ENCODE measurements around the gene CNOT4. TPM values are rescaled to one million over a fixed set of nuclear protein-coding genes. Genes with fewer than 3 reads are reported as not detected.

Gene CNOT4, protein sequence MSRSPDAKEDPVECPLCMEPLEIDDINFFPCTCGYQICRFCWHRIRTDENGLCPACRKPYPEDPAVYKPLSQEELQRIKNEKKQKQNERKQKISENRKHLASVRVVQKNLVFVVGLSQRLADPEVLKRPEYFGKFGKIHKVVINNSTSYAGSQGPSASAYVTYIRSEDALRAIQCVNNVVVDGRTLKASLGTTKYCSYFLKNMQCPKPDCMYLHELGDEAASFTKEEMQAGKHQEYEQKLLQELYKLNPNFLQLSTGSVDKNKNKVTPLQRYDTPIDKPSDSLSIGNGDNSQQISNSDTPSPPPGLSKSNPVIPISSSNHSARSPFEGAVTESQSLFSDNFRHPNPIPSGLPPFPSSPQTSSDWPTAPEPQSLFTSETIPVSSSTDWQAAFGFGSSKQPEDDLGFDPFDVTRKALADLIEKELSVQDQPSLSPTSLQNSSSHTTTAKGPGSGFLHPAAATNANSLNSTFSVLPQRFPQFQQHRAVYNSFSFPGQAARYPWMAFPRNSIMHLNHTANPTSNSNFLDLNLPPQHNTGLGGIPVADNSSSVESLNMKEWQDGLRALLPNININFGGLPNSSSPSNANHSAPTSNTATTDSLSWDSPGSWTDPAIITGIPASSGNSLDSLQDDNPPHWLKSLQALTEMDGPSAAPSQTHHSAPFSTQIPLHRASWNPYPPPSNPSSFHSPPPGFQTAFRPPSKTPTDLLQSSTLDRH
- total RNA-seq: 10 to 100 TPM; 16.2 to 61.4 TPM
- polyA plus RNA-seq: 1 to 10 TPM; 5.6 to 7.2 TPM
- long read RNA-seq, donor 1, partial matches to known transcripts: 14 of 16 reads
- long read RNA-seq, donor 1, other reads (novel, unspliced or antisense): 0 of 16 reads
- long read RNA-seq, donor 2, partial matches to known transcripts: 9 of 10 reads
- long read RNA-seq, donor 2, other reads (novel, unspliced or antisense): 0 of 10 reads
- long read RNA-seq, donor 3, partial matches to known transcripts: 0 of 1 reads
- long read RNA-seq, donor 3, other reads (novel, unspliced or antisense): 0 of 1 reads
- long read RNA-seq, donor 4, partial matches to known transcripts: 10 of 10 reads
- long read RNA-seq, donor 4, other reads (novel, unspliced or antisense): 0 of 10 reads
- long read RNA-seq, donor 5, partial matches to known transcripts: 271 of 477 reads
- long read RNA-seq, donor 5, other reads (novel, unspliced or antisense): 206 of 477 reads

DNA sequence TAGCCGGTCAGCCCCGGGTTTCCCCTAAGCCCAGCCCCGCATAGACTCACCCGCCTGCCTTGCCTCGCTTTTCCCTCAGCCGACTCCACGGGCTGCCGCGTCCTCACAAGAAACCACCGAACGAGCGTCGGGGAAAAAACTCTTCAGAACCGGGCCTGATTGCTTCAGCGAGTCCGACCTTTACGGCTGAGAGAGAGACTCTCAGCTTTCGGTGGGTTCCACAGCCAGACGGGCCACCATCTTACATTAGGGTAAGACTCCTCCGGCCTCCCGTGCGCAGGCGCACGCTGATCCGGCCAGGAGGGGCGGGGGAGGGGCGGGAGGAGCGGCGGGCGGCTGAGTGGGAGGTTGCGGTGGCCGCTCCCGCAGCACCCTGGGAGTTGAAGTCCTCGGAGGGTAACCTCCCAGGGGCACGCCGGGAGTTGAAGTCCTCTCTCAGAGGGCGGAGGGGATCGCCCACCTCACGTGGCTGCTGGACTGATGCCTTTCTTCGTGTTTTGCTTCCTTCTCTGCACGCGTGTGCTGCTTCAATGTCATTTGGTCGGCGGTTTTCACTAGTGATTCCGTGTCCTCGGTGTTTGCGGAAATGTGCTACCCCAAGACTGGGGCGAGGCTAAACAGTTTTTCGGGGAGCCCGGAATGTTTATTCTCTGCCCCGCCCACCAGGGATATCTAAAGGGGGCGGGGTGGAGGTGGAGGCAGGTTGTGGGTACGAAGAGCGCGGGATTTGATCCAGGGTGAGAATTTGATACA lies at the start of gene CNOT4:
Gene CNOT4, minus strand, starts transcription at position 264 of the 753 bp plus-strand sequence. CDS start 71,771 bp downstream, outside the sequence.
- peak within 1 kb of the TSS; percentile 85 to 91 for H3K27ac ChIP-seq (ENCODE audit: low read depth in 1 of 2, low read length in 1 of 2)
- H3K9me3 ChIP-seq (ENCODE audit: control insufficient read depth in 4 of 4, insufficient read depth in 3 of 4, low read length in 3 of 4): no peaks in the 10 kb centered on the region
- no peaks in the 10 kb centered on the region for H3K36me3 ChIP-seq (ENCODE audit: control insufficient read depth in 4 of 4, insufficient read depth in 4 of 4, low read length in 4 of 4)
- no peaks in the 10 kb centered on the region for H3K27me3 ChIP-seq (ENCODE audit: control insufficient read depth in 3 of 3, insufficient read depth in 3 of 3, low read length in 2 of 3)
- H3K9ac ChIP-seq (ENCODE audit: insufficient read depth in 1 of 2, low read length in 2 of 2): peak within 1 kb of the TSS; percentile 86 to 97
- H3K4me3 ChIP-seq: peak within 1 kb of the TSS; percentile 85
- 1% methylated on average over 53 to 55 of the region's 55 CpGs for WGBS, 2 donors
- TF ChIP-seq, protein P1, sequence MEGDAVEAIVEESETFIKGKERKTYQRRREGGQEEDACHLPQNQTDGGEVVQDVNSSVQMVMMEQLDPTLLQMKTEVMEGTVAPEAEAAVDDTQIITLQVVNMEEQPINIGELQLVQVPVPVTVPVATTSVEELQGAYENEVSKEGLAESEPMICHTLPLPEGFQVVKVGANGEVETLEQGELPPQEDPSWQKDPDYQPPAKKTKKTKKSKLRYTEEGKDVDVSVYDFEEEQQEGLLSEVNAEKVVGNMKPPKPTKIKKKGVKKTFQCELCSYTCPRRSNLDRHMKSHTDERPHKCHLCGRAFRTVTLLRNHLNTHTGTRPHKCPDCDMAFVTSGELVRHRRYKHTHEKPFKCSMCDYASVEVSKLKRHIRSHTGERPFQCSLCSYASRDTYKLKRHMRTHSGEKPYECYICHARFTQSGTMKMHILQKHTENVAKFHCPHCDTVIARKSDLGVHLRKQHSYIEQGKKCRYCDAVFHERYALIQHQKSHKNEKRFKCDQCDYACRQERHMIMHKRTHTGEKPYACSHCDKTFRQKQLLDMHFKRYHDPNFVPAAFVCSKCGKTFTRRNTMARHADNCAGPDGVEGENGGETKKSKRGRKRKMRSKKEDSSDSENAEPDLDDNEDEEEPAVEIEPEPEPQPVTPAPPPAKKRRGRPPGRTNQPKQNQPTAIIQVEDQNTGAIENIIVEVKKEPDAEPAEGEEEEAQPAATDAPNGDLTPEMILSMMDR (IDR thresholded peaks at IDR 0.05; ENCODE audit: control extremely low read depth, extremely low read depth): no peak
- DNase-seq: peak; percentile 97 to 99 (median 98)
- ATAC-seq (ENCODE audit: insufficient read depth, low FRiP score): peak; percentile 97
- H3K4me1 ChIP-seq (ENCODE audit: control insufficient read depth in 5 of 5, insufficient read depth in 5 of 5, low read length in 5 of 5): peaks cover 0 to 22% (median 3%) of the 10 kb centered on the region in 5 donors

DNA sequence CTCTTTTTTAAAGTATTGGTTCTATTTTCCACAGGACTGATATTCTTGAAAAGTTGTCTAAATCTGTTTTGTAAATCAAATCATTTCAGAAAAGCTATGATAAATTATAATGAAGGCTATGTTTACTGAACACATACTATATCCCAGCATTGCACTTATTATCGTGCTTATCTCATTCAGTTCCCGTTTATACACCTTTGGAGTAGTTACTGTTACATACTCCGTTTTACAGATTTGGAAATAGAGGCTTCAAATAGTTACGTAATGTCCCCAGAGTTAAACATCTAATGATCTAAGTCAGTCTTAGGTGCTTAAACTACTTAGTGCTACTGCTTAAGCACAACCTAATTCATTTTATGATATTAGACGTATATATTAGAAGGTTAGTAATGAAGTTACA lies 49.0 kb upstream of the CNOT4 start:
- no peak for DNase-seq
- 48 to 57% methylated on average over 5 of the region's 5 CpGs for WGBS, 2 donors
- Histone ChIP-seq H3K36me3 (ENCODE audit: control insufficient read depth in 4 of 4, insufficient read depth in 4 of 4, low read length in 4 of 4) (no peaks in the 10 kb centered on the region), H3K4me1 (ENCODE audit: control insufficient read depth in 5 of 5, insufficient read depth in 5 of 5, low read length in 5 of 5) (peaks cover 0 to 5% (median 2%) of the 10 kb centered on the region in 5 donors), H3K27me3 (ENCODE audit: control insufficient read depth in 3 of 3, insufficient read depth in 3 of 3, low read length in 2 of 3) (no peaks in the 10 kb centered on the region), H3K9me3 (ENCODE audit: control insufficient read depth in 4 of 4, insufficient read depth in 3 of 4, low read length in 3 of 4) (no peaks in the 10 kb centered on the region), H3K27ac (ENCODE audit: low read depth in 1 of 2, low read length in 1 of 2) (no peak overlapping the region), H3K4me3 (no peak overlapping the region), H3K9ac (ENCODE audit: insufficient read depth in 1 of 2, low read length in 2 of 2) (peak overlapping the region; percentile 85 to 96)
- TF ChIP-seq, protein P1 (IDR thresholded peaks at IDR 0.05; ENCODE audit: control extremely low read depth, extremely low read depth): no peak
- ATAC-seq (ENCODE audit: insufficient read depth, low FRiP score): no peak

- H3K27me3 ChIP-seq (ENCODE audit: control insufficient read depth in 3 of 3, insufficient read depth in 3 of 3, low read length in 2 of 3): no peaks in the 10 kb centered on the region
- peak overlapping the region; percentile 85 to 96 for H3K9ac ChIP-seq (ENCODE audit: insufficient read depth in 1 of 2, low read length in 2 of 2)
- peak overlapping the region; percentile 82 for H3K4me3 ChIP-seq
- peak overlapping the region; percentile 83 to 99 for H3K27ac ChIP-seq (ENCODE audit: low read depth in 1 of 2, low read length in 1 of 2)
- DNase-seq (peak; percentile 69 to 85 (median 84)), ATAC-seq (ENCODE audit: insufficient read depth, low FRiP score) (peak; percentile 68)
- H3K36me3 ChIP-seq (ENCODE audit: control insufficient read depth in 4 of 4, insufficient read depth in 4 of 4, low read length in 4 of 4): no peaks in the 10 kb centered on the region
- TF ChIP-seq, protein P1 (IDR thresholded peaks at IDR 0.05; ENCODE audit: control extremely low read depth, extremely low read depth): peak; percentile 34
- WGBS, 2 donors: 0% methylated on average over 16 of the region's 16 CpGs
- H3K4me1 ChIP-seq (ENCODE audit: control insufficient read depth in 5 of 5, insufficient read depth in 5 of 5, low read length in 5 of 5): peaks cover 0 to 5% (median 2%) of the 10 kb centered on the region in 5 donors
- no peaks in the 10 kb centered on the region for H3K9me3 ChIP-seq (ENCODE audit: control insufficient read depth in 4 of 4, insufficient read depth in 3 of 4, low read length in 3 of 4)
Measured at GRCh38 chr7:135558337-135558767, 48.5 kb upstream of the CNOT4 start.
